ENCODE measurements around the gene IFTAP. TPM values are rescaled to one million over a fixed set of nuclear protein-coding genes. Genes with fewer than 3 reads are reported as not detected.
A peak's percentile ranks its signal among the peaks of the same experiment; 100 is the strongest.
"Not testable (repeated sequence)": the region's sequence is repeated elsewhere in the genome, so short reads cannot be mapped to it uniquely, and the experiment has no call there.

IFTAP gene, protein sequence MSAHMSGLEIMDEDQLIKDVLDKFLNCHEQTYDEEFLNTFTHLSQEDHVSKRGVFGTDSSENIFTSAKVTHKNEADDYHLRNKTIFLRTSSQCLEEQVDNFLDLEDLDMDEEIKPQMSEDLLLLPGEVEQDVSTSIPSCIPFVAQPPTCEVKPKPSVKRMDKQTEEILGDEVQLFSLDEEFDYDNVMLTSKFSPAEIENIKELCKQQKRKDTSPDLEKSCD
- total RNA-seq = 13.0 TPM

DNA sequence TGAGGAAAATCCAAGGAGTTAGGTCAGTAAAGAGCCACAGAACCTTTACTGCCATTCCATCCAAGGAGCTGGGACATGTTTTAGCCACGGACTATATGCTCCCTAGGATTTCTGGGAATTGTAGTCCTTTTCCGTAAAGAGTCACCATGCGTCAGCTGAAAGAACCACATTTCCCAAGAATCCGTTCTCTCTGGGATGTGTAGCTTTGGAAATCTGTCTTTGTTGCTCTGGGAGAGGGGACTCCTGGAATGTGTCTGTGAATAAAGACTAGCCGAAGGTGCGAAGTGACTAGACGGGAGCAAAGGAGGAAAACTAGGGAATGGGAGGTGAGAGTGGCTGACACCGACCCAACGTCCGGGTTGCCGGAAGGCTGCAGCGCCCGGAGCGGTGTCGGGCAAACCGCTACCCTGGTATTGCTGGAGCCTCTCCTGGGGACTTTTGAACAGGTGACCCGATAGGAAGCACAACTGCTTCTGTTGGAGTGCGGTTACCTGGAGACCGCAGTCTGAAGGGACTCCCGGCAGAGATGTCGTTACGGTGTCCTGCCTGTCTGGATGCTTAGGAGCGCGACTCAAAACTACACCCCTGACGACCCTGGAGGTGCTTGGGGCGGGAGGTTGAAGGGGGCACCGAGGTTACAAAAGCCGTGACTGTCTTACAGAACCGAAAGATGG, at the start of gene IFTAP:
IFTAP (plus strand) TSS at position 187 of the 674 bp plus-strand sequence. CDS start 15,602 bp downstream, outside the sequence.
- Histone ChIP-seq H3K27me3 (no peaks in the 10 kb centered on the region), H3K27ac (no peak within 1 kb of the TSS), H3K36me3 (no peaks in the 10 kb centered on the region), H3K4me3 (peak within 1 kb of the TSS; percentile 66 to 79), H3K9me3 (no peaks in the 10 kb centered on the region), H3K4me1 (peaks cover 8% of the 10 kb centered on the region)
- DNase-seq (ENCODE audit: extremely low spot score in 2 of 2) = no peak
- TF ChIP-seq, protein P1, sequence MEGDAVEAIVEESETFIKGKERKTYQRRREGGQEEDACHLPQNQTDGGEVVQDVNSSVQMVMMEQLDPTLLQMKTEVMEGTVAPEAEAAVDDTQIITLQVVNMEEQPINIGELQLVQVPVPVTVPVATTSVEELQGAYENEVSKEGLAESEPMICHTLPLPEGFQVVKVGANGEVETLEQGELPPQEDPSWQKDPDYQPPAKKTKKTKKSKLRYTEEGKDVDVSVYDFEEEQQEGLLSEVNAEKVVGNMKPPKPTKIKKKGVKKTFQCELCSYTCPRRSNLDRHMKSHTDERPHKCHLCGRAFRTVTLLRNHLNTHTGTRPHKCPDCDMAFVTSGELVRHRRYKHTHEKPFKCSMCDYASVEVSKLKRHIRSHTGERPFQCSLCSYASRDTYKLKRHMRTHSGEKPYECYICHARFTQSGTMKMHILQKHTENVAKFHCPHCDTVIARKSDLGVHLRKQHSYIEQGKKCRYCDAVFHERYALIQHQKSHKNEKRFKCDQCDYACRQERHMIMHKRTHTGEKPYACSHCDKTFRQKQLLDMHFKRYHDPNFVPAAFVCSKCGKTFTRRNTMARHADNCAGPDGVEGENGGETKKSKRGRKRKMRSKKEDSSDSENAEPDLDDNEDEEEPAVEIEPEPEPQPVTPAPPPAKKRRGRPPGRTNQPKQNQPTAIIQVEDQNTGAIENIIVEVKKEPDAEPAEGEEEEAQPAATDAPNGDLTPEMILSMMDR (IDR thresholded peaks at IDR 0.05) = peak in 1 of 3 experiments; percentile 18
- peak; percentile 60 to 97 for TF ChIP-seq POLR2AphosphoS5 (IDR thresholded peaks at IDR 0.05; ENCODE audit: insufficient read depth in 1 of 2, low read depth in 1 of 2)
- TF ChIP-seq POLR2A (IDR thresholded peaks at IDR 0.05) = no peak
- intact Hi-C loops (cut with DNase I) = no loop called here

DNA sequence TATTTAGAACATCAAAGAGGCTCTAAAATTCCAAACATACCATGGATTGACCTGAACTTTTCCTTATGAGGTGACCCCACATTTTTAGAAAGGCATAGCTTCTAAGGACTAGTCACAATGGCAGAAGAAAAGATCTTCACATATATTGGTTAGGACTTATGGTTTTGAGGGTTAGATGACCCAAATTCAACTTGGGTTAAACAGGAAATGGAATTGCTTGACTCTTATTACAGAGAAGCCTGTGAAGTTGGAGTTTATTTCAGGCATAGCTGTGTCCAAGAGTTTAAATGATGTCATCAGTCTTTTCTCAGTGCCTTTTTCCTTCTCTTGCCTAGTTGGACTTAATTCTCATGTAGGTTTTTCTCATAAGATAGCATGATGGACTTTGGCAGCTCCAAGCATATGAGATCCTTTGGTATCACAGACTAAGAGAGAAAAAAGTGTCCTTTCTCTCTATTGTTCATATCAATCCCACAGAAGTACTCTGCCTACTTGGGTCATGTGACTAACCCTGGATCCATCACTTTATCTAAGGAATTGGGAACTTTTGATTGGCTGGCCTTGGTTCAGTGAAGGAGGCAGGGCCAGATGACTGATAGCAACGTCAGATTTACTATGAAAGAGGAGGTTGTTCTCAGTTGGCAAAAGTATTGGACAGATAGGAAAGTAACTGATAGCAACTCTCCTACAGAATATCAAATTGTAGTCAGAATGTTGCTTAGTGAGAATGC, 43.8 kb upstream of the IFTAP start:
- intact Hi-C loops (cut with DNase I) = no loop called here
- Histone ChIP-seq H3K4me1 (no peaks in the 10 kb centered on the region), H3K36me3 (no peaks in the 10 kb centered on the region), H3K9me3 (no peaks in the 10 kb centered on the region), H3K27me3 (no peaks in the 10 kb centered on the region), H3K27ac (no peak overlapping the region), H3K4me3 (no peak overlapping the region)
- TF ChIP-seq POLR2AphosphoS5 (IDR thresholded peaks at IDR 0.05; ENCODE audit: insufficient read depth in 1 of 2, low read depth in 1 of 2) = no peak
- TF ChIP-seq, protein P1 (IDR thresholded peaks at IDR 0.05) = no peak
- TF ChIP-seq POLR2A (IDR thresholded peaks at IDR 0.05) = no peak
- DNase-seq (ENCODE audit: extremely low spot score in 2 of 2) = no peak

DNA sequence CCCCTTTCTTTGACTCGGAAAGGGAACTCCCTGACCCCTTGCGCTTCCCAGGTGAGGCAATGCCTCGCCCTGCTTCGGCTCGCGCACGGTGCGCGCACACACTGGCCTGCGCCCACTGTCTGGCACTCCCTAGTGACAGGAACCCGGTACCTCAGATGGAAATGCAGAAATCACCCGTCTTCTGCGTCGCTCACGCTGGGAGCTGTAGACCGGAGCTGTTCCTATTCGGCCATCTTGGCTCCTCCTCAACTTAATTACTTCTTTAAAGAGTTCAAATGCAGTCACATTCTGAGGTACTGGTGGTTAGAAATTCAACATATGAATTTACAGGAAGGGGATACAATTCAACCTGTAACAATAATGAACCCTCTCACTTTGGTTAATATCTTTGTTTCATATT, 36.9 kb upstream of the IFTAP start:
- H3K9me3 ChIP-seq; H3K27ac ChIP-seq; DNase-seq (ENCODE audit: extremely low spot score in 2 of 2); H3K4me1 ChIP-seq; H3K36me3 ChIP-seq; H3K4me3 ChIP-seq; intact Hi-C loops (cut with DNase I); H3K27me3 ChIP-seq: not testable (repeated sequence)

DNA sequence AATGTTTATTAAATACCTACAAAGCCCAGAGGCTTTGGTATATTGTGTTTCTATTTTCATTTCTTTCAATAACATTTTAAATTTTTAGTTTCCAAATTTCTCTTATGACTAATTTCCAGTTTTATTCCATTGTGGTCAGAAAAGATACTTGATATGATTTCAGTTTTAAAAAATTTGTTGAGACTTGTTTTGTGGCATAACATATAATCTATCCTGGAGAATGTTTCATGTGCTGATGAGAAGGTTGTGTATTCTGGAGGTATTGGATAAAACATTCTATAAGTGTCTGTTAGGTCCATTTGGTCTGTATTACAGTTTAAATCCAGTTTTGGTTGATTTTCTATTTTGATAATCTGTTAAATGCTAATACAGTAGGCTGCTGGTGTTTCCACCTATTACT, 36.3 kb upstream of the IFTAP start:
- intact Hi-C loops (cut with DNase I) = no loop called here
- H3K36me3 ChIP-seq = no peaks in the 10 kb centered on the region
- no peaks in the 10 kb centered on the region for H3K9me3 ChIP-seq
- no peak overlapping the region for H3K4me3 ChIP-seq
- TF ChIP-seq, protein P1 (IDR thresholded peaks at IDR 0.05) = no peak
- TF ChIP-seq POLR2A (IDR thresholded peaks at IDR 0.05) = no peak
- TF ChIP-seq POLR2AphosphoS5 (IDR thresholded peaks at IDR 0.05; ENCODE audit: insufficient read depth in 1 of 2, low read depth in 1 of 2) = no peak
- H3K27ac ChIP-seq = no peak overlapping the region
- H3K4me1 ChIP-seq = no peaks in the 10 kb centered on the region
- DNase-seq (ENCODE audit: extremely low spot score in 2 of 2) = no peak
- no peaks in the 10 kb centered on the region for H3K27me3 ChIP-seq

DNA sequence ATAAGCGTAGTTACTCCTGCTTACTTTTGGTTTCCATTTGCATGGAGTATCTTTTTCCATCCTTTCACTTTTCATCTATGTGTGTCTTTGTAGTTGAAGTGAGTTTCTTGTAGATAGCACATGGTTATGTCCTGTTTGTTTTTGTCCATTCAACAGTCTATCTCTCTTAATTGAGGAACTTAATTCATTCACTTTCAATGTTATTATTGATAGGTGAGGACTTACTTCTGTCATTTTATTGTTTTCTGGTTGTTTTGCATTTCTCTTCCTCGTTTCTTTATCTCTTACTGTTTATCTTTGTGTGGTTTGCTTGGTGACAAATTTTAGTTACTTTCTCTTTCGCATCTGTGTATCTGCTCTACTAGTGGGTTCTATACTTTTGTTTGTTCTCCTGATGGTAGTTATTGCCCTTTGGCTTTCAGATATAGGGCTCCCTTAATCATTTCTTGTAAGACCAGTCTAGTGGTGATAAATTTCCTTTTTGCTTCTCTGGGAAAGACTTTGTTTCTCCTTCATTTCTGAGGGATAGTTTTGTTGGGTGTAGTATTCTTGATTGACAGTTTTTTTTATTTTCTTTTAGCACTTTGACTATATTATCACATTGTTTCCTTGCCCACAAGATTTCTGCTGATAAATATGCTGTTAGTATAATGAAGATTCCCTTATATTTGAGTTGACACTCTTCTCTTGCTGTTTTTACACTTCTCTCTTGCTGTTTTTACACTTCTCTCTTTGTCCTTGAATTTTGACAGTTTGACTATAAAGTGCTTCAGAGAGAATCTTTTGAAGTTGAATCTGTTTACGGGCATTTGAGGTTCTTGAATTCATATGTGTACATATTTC, 35.5 kb upstream of the IFTAP start:
- H3K27me3 ChIP-seq = no peaks in the 10 kb centered on the region
- H3K27ac ChIP-seq = no peak overlapping the region
- DNase-seq (ENCODE audit: extremely low spot score in 2 of 2) = no peak
- intact Hi-C loops (cut with DNase I) = no loop called here
- no peak overlapping the region for H3K4me3 ChIP-seq
- no peaks in the 10 kb centered on the region for H3K36me3 ChIP-seq
- no peaks in the 10 kb centered on the region for H3K9me3 ChIP-seq
- TF ChIP-seq, protein P1 (IDR thresholded peaks at IDR 0.05) = no peak
- TF ChIP-seq POLR2AphosphoS5 (IDR thresholded peaks at IDR 0.05; ENCODE audit: insufficient read depth in 1 of 2, low read depth in 1 of 2) (no peak), POLR2A (IDR thresholded peaks at IDR 0.05) (no peak)
- no peaks in the 10 kb centered on the region for H3K4me1 ChIP-seq
